HCT116 (cell line): ENCODE data around the gene COG2. TPM values are rescaled to one million over a fixed set of nuclear protein-coding genes. Genes with fewer than 3 reads are reported as not detected.

Source experiments
- ATAC-seq: fragments of 200-7000 bp; cut with Tn5 transposase; 2 replicates; pipeline ENCODE4 v1.9.1; 2020; ENCODE audit warnings: mild to moderate bottlenecking, moderate library complexity
- BruUV-seq: library from RNA; stranded (reverse); fragments of 400-500 nt; replicated peaks from 2 replicates; lab custom pipeline; 2021; lab: Mats Ljungman, UMichigan
- CTCF ChIA-PET: fragments of 300-600 bp; sonication (Branson Sonifier 250); formaldehyde crosslinking; loops from one replicate; lab custom pipeline; 2021; ENCODE audit warnings: antibody characterized with exemption; lab: Charles Lee
- POLR2A ChIA-PET: fragments of 300-600, 350-600 bp; sonication (Branson Sonifier 250); formaldehyde crosslinking; loops from one replicate; lab custom pipeline; 2021; ENCODE audit warnings: antibody characterized with exemption; lab: Charles Lee
- RAD21 ChIA-PET, 2 experiments: fragments of 300-600 bp; sonication (Branson Sonifier 250); formaldehyde crosslinking; loops; one replicate each; lab custom pipeline; 2023; ENCODE audit warnings: low total read pairs in 2 of 2; ENCODE audit not compliant: uncharacterized antibody in 2 of 2, unreplicated experiment in 2 of 2, low non-redundant PET in 1 of 2; lab: Charles Lee
- DNase-seq: peaks from one replicate; pipeline ENCODE4 v3.0.0-alpha.2; 2010; ENCODE audit warnings: low read depth, low spot score
- H2AFZ ChIP-seq: fragments of 200-600 bp; shearing (Covaris generic), sonication (generic); 2 replicates; pipeline ENCODE4 v1.6.1; 2017; ENCODE audit warnings: low read depth, mixed run types, mixed read lengths, antibody characterized with exemption, low read length; ENCODE audit not compliant: poor library complexity, severe bottlenecking
- H3K27ac ChIP-seq: 2 replicates; pipeline ENCODE4 v1.5.1; 2012; ENCODE audit warnings: low read depth, low read length
- H3K27me3 ChIP-seq: fragments of 200-600 bp; sonication (generic); 2 replicates; pipeline ENCODE4 v1.6.1; 2016; ENCODE audit warnings: mixed run types, low read length, mixed read lengths; ENCODE audit not compliant: insufficient read depth
- H3K36me3 ChIP-seq, 2 experiments: fragments of 200-500 bp in 1 of 2; fragments of 200-600 bp in 1 of 2; sonication (Bioruptor generic) in 1 of 2; sonication (generic) in 1 of 2; 2 replicates each; pipeline versions ENCODE4 v1.5.1 to v1.6.1; 2014 to 2016; ENCODE audit warnings: low read length in 2 of 2, inconsistent platforms in 1 of 2, mixed read lengths in 1 of 2, mixed run types in 1 of 2; ENCODE audit not compliant: insufficient read depth in 2 of 2, control insufficient read depth in 1 of 2
- H3K4me1 ChIP-seq, 2 experiments: fragments of 200-600 bp in 1 of 2; sonication (generic) in 1 of 2; 2 replicates each; pipeline versions ENCODE4 v1.5.1 to v1.6.1; 2012 to 2017; ENCODE audit warnings: low read length in 2 of 2, inconsistent platforms in 1 of 2, mild to moderate bottlenecking in 1 of 2, mixed read lengths in 1 of 2, mixed run types in 1 of 2, moderate library complexity in 1 of 2; ENCODE audit not compliant: insufficient read depth in 2 of 2, control insufficient read depth in 1 of 2
- H3K4me2 ChIP-seq: fragments of 200-600 bp; sonication (generic); 2 replicates; pipeline ENCODE4 v1.6.1; 2017; ENCODE audit warnings: mixed run types, low read length, mixed read lengths
- H3K4me3 ChIP-seq, 2 experiments: fragments of 200-600 bp in 1 of 2; sonication (generic) in 1 of 2; replicated peaks in 1 of 2; 2 replicates each; pipeline ENCODE4 v1.5.1; 2011 to 2016; ENCODE audit warnings: low read length in 2 of 2, control low read depth in 1 of 2, low read depth in 1 of 2, mild to moderate bottlenecking in 1 of 2, mixed read lengths in 1 of 2, mixed run types in 1 of 2
- H3K79me2 ChIP-seq: fragments of 200-600 bp; sonication (generic); 2 replicates; pipeline ENCODE4 v1.6.1; 2017; ENCODE audit warnings: mild to moderate bottlenecking, mixed run types, low read length, moderate library complexity, mixed read lengths; ENCODE audit not compliant: insufficient read depth
- H3K9ac ChIP-seq: fragments of 200-600 bp; sonication (generic); 2 replicates; pipeline ENCODE4 v1.6.1; 2016; ENCODE audit warnings: low read length, mixed read lengths
- H3K9me2 ChIP-seq: fragments of 200-600 bp; sonication (generic), shearing (Covaris generic); 2 replicates; pipeline ENCODE4 v1.6.1; 2017; ENCODE audit warnings: mixed run types, mild to moderate bottlenecking, moderate library complexity; ENCODE audit not compliant: insufficient read depth
- H3K9me3 ChIP-seq, 2 experiments: fragments of 200-500 bp in 1 of 2; fragments of 200-600 bp in 1 of 2; sonication (Bioruptor generic) in 1 of 2; sonication (generic) in 1 of 2; 2 replicates each; pipeline ENCODE4 v1.6.1; 2014 to 2017; ENCODE audit warnings: low read length in 2 of 2, mixed read lengths in 2 of 2, inconsistent platforms in 1 of 2, low read depth in 1 of 2, mild to moderate bottlenecking in 1 of 2, mixed run types in 1 of 2, moderate library complexity in 1 of 2; ENCODE audit not compliant: control insufficient read depth in 1 of 2, insufficient read depth in 1 of 2
- H4K20me1 ChIP-seq: fragments of 200-600 bp; sonication (generic), shearing (Covaris generic); 2 replicates; pipeline ENCODE4 v1.6.1; 2017; ENCODE audit warnings: mixed run types, mild to moderate bottlenecking, moderate library complexity; ENCODE audit not compliant: insufficient read depth
- CEBPB ChIP-seq: IDR thresholded peaks from 2 replicates; pipeline ENCODE4 v1.6.1; 2012; ENCODE audit warnings: low read depth
- FOSL1 ChIP-seq: IDR thresholded peaks from 2 replicates; pipeline ENCODE4 v1.6.1; 2012; ENCODE audit warnings: low read depth
- JUND ChIP-seq: IDR thresholded peaks from 2 replicates; pipeline ENCODE4 v1.6.1; 2012
- POLR2AphosphoS5 ChIP-seq: IDR thresholded peaks from 2 replicates; pipeline ENCODE4 v1.6.1; 2011; ENCODE audit warnings: mild to moderate bottlenecking, low read depth, low read length, moderate library complexity
- ZFX ChIP-seq: fragments of 450-650 bp; IDR thresholded peaks from 2 replicates; pipeline ENCODE4 v1.6.1; 2017
- ZNF274 ChIP-seq: fragments of 200-500 bp; sonication (Bioruptor generic); IDR thresholded peaks from 2 replicates; pipeline ENCODE4 v1.6.1; 2014; ENCODE audit warnings: mild to moderate bottlenecking, low read depth, low read length, inconsistent platforms
- intact Hi-C: fragments of 100-400 bp; cut with micrococcal nuclease; formaldehyde crosslinking; loops from 2 replicates; pipeline ENCODE4 v1.10.0; 2022
- total RNA-seq: library from RNA; stranded (reverse); gene quantifications from one replicate; pipeline ENCODE4 v1.2.1, GENCODE V29; 2021; ENCODE audit not compliant: unreplicated experiment
- TF ChIP-seq, protein P1 (sequence below): IDR thresholded peaks from 2 replicates; pipeline ENCODE4 v1.6.1; 2012
- TF ChIP-seq, protein P2 (sequence below): IDR thresholded peaks from 2 replicates; pipeline ENCODE4 v1.6.1; 2012; ENCODE audit warnings: low read depth
- TF ChIP-seq, protein P3 (sequence below): IDR thresholded peaks from 2 replicates; pipeline ENCODE4 v1.6.1; 2012

COG2 gene
- total RNA-seq, 1 experiment from 2014 or later = 28.6 TPM

DNA sequence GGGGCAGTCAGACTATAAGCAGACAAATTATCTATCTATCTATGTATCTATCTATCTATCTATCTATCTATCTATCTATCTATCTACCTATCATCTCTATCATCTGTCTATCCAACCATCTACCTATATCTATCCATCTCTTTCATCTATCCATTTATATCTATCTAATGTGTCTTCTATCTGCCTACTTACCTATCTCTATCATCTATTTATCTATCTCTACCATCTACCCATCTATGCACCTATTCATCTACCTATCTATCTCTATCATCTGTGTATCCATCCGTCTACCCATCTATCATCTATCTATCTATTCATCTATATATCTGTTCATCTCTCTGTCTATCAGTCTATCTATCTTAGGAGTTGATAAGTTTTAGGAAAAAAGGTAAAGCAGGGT, 10.8 kb upstream of the COG2 start:
- no peaks in the 10 kb centered on the region for H3K36me3 ChIP-seq
- no peak overlapping the region for H2AFZ ChIP-seq
- CTCF ChIA-PET = no interaction called here
- POLR2A ChIA-PET = no interaction called here
- H3K4me2 ChIP-seq = no peak overlapping the region
- H4K20me1 ChIP-seq = no peaks in the 10 kb centered on the region
- no peak for ATAC-seq
- H3K27ac ChIP-seq = no peak overlapping the region
- H3K27me3 ChIP-seq = no peaks in the 10 kb centered on the region
- H3K4me1 ChIP-seq = no peaks in the 10 kb centered on the region
- intact Hi-C loops = loop anchor here (5.0 kb wide), 1 partner anchor 461 kb away; no protein-coding TSS in a partner anchor
- no TSS peak for BruUV-seq
- no peak overlapping the region for H3K4me3 ChIP-seq
- no peaks in the 10 kb centered on the region for H3K9me3 ChIP-seq
- DNase-seq = no peak
- TF ChIP-seq FOSL1 = no peak
- TF ChIP-seq ZFX = no peak
- no peak for TF ChIP-seq ZNF274
- TF ChIP-seq, protein P1, sequence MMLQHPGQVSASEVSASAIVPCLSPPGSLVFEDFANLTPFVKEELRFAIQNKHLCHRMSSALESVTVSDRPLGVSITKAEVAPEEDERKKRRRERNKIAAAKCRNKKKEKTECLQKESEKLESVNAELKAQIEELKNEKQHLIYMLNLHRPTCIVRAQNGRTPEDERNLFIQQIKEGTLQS = no peak
- no peak for TF ChIP-seq JUND
- no peak for TF ChIP-seq POLR2AphosphoS5
- no peak for TF ChIP-seq CEBPB
- TF ChIP-seq, protein P2, sequence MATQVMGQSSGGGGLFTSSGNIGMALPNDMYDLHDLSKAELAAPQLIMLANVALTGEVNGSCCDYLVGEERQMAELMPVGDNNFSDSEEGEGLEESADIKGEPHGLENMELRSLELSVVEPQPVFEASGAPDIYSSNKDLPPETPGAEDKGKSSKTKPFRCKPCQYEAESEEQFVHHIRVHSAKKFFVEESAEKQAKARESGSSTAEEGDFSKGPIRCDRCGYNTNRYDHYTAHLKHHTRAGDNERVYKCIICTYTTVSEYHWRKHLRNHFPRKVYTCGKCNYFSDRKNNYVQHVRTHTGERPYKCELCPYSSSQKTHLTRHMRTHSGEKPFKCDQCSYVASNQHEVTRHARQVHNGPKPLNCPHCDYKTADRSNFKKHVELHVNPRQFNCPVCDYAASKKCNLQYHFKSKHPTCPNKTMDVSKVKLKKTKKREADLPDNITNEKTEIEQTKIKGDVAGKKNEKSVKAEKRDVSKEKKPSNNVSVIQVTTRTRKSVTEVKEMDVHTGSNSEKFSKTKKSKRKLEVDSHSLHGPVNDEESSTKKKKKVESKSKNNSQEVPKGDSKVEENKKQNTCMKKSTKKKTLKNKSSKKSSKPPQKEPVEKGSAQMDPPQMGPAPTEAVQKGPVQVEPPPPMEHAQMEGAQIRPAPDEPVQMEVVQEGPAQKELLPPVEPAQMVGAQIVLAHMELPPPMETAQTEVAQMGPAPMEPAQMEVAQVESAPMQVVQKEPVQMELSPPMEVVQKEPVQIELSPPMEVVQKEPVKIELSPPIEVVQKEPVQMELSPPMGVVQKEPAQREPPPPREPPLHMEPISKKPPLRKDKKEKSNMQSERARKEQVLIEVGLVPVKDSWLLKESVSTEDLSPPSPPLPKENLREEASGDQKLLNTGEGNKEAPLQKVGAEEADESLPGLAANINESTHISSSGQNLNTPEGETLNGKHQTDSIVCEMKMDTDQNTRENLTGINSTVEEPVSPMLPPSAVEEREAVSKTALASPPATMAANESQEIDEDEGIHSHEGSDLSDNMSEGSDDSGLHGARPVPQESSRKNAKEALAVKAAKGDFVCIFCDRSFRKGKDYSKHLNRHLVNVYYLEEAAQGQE = no peak
- TF ChIP-seq, protein P3, sequence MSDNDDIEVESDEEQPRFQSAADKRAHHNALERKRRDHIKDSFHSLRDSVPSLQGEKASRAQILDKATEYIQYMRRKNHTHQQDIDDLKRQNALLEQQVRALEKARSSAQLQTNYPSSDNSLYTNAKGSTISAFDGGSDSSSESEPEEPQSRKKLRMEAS = no peak
- H3K9ac ChIP-seq = no peak overlapping the region
- RAD21 ChIA-PET = no interaction called here
- H3K9me2 ChIP-seq = no peaks in the 10 kb centered on the region
- no peaks in the 10 kb centered on the region for H3K79me2 ChIP-seq
